ENCODE results near the gene UPF1.

GRCh38 chr19:18800636-18801035 lies 31.1 kb upstream of the UPF1 start:
- TF ChIP-seq CTCF (IDR thresholded peaks at IDR 0.05) (no peak), POLR2A (IDR thresholded peaks at IDR 0.05) (no peak)

Data from heart left ventricle (tissue), 13 donors.